Thyroid gland (tissue), 4 donors: ENCODE results near the gene TMEM144. TPM values are rescaled to one million over a fixed set of nuclear protein-coding genes. Genes with fewer than 3 reads are reported as not detected.

Experiments used
- DNase-seq, 2 donors: peaks; one replicate each; pipeline ENCODE4 v3.0.0-alpha.2; 2019
- H3K27ac ChIP-seq, 3 donors: fragments of 200-600 bp; sonication (generic); 1 replicate in 2 of 3; 2 replicates in 1 of 3; pipeline ENCODE4 v1.5.1; 2016 to 2019; ENCODE audit warnings: mild to moderate bottlenecking in 1 of 3, moderate library complexity in 1 of 3
- H3K27me3 ChIP-seq: fragments of 200-600 bp; sonication (generic); one replicate; pipeline ENCODE4 v1.5.1; 2019
- H3K36me3 ChIP-seq, 2 donors: fragments of 200-600 bp; sonication (generic); one replicate each; pipeline ENCODE4 v1.5.1; 2016 to 2019
- H3K4me1 ChIP-seq, 2 donors: fragments of 200-600 bp; sonication (generic); one replicate each; pipeline ENCODE4 v1.5.1; 2017 to 2019
- H3K4me3 ChIP-seq, 3 donors: fragments of 200-600 bp; sonication (generic); replicated peaks in 1 of 3; 1 replicate in 2 of 3; 2 replicates in 1 of 3; pipeline ENCODE4 v1.5.1; 2016; ENCODE audit warnings: mild to moderate bottlenecking in 1 of 3
- H3K9me3 ChIP-seq: fragments of 200-600 bp; sonication (generic); one replicate; pipeline ENCODE4 v1.5.1; 2017
- POLR2A ChIP-seq, 2 donors: fragments of 450-650 bp; IDR thresholded peaks; one replicate each; pipeline ENCODE4 v1.6.1; 2017; ENCODE audit warnings: antibody characterized with exemption in 2 of 2, mild to moderate bottlenecking in 2 of 2, moderate library complexity in 1 of 2
- WGBS, 2 donors: methylation state at CpG; one replicate each; pipeline ENCODE4 v1.1.5; 2017; 5-methylcytosine and 5-hydroxymethylcytosine counted together
- intact Hi-C: fragments of 100-400 bp; cut with DNase I; formaldehyde crosslinking; loops from one replicate; pipeline ENCODE4 v1.15.1; 2023
- total RNA-seq, 4 donors: library from RNA; depleted of rRNA; stranded (reverse); fragments of >200 nt; gene quantifications; one replicate each; pipeline ENCODE4 v1.2.3, GENCODE V29; 2016
- TF ChIP-seq, protein P1 (sequence below), 6 experiments: fragments of 200-600 bp in 3 of 6; fragments of 450-650 bp in 3 of 6; sonication (generic) in 3 of 6; IDR thresholded peaks; one replicate each; pipeline ENCODE4 v1.5.1; 2016 to 2019; ENCODE audit warnings: antibody characterized with exemption in 6 of 6, mild to moderate bottlenecking in 2 of 6, inconsistent platforms in 1 of 6, moderate library complexity in 1 of 6

TMEM144 gene
- 10 to 100 TPM; 22.1 to 34.9 (median 29.6) TPM for total RNA-seq

DNA sequence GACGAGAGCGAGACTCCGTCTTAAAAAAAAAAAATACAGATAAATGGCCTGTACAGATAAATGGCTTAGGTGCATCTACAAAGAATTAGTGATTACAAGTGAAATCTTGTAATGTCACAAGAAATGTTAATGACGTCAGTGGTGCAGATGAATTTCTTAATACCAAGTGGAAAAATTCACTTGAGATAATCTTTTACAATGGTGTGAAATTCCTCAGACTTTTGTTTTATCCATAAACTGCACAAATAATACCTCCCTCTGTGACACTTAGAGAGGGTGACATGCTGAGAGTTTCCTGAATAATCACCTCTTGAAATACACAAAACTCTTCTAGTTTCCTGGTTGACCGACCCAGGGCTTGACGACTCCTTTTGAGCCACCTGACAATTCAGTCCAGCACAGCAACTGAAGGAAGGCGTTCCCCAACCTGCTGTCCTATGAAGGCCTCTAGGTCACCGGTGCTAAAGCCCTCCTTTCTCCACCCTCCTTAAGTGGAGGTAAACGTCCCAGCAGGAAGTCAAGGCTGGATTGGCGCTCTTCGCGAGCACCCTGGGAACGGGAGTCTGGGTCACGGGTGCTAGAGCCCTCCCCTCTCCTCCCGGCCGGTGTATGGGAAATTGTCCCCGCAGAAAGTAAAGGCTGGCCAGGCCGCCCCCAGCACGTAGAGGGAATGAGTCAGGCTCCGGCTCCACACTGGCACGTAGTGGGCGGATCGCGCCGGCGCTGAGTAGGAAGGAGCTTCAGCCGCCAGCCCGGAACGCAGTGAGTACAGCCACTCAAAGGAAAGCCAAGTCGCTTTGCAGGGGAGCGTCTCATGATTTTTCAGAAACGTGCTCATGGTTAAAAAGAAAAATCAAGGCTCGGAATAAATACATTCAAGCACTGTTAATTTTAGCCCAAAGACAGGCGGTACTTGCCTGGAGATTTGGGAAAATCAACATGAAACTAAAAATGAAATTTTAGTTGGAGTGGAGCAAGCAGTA lies at the start of gene TMEM144:
TMEM144 (plus strand) TSS at position 662 of the 983 bp plus-strand sequence. CDS start 2,182 bp downstream, outside the sequence.
- Histone ChIP-seq H3K27me3 (no peaks in the 10 kb centered on the region), H3K9me3 (no peaks in the 10 kb centered on the region), H3K27ac (peak within 1 kb of the TSS; percentile 89 to 94 (median 92)), H3K4me1 (peaks cover 13 to 16% of the 10 kb centered on the region in 2 donors), H3K36me3 (no peaks in the 10 kb centered on the region), H3K4me3 (peak within 1 kb of the TSS in 2 of 3 donors; percentile 17 to 21)
- 9 to 10% methylated on average over 34 of the region's 34 CpGs for WGBS, 2 donors
- peak; percentile 98 for DNase-seq
- TF ChIP-seq, protein P1, sequence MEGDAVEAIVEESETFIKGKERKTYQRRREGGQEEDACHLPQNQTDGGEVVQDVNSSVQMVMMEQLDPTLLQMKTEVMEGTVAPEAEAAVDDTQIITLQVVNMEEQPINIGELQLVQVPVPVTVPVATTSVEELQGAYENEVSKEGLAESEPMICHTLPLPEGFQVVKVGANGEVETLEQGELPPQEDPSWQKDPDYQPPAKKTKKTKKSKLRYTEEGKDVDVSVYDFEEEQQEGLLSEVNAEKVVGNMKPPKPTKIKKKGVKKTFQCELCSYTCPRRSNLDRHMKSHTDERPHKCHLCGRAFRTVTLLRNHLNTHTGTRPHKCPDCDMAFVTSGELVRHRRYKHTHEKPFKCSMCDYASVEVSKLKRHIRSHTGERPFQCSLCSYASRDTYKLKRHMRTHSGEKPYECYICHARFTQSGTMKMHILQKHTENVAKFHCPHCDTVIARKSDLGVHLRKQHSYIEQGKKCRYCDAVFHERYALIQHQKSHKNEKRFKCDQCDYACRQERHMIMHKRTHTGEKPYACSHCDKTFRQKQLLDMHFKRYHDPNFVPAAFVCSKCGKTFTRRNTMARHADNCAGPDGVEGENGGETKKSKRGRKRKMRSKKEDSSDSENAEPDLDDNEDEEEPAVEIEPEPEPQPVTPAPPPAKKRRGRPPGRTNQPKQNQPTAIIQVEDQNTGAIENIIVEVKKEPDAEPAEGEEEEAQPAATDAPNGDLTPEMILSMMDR (IDR thresholded peaks at IDR 0.05), result peak in 1 of 6 experiments; percentile 10
- TF ChIP-seq POLR2A (IDR thresholded peaks at IDR 0.05), result peak in 1 of 2 donors; percentile 96
- intact Hi-C loops, result no loop called here

DNA sequence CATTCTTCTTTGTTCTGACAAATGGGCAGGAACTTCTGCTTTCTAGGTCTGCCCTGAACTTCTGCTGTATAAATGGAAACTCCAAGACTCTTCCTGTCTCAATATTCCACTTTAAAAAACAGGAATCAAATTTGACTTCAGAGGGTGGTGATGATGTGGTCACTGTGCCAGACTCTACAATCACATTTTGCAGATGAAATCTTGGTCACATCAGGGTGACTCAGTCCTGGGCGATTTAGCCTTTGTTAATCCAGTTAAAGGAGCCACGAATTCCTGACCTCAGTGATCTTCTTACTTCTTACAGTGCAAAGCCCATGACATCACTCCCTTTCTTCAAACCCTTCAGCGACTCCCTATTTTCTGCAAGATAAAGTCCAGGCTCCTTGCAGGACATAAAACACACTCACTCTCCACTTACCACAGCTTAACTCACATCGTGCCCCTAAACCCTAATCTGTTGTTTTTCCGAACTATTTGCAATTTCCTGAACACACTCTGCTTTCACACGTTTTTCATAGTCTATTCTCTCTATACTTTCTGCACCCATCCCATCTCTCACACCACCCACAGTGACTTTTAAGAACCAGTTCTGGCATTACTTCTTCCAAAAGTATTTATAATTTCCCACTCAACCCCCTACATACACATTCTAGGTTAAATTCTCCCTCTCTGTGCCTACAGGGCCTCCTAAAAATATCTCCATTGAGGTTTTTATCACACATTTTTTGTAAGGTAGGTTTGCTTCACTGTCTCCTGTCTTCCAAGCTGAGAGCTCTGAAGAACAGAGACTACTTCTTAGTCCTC lies 48.5 kb upstream of the TMEM144 start:
- no peak for TF ChIP-seq POLR2A (IDR thresholded peaks at IDR 0.05)
- TF ChIP-seq, protein P1 (IDR thresholded peaks at IDR 0.05), result no peak
- WGBS, 2 donors, result 48 to 54% methylated on average over 6 of the region's 6 CpGs
- Histone ChIP-seq H3K9me3 (no peaks in the 10 kb centered on the region), H3K27ac (peak overlapping the region in 2 of 3 donors; percentile 4 to 29), H3K36me3 (no peaks in the 10 kb centered on the region), H3K27me3 (no peaks in the 10 kb centered on the region), H3K4me1 (no peaks in the 10 kb centered on the region), H3K4me3 (no peak overlapping the region)
- intact Hi-C loops, result loop anchor here (10.0 kb wide), 1 partner anchor 167 kb away; no protein-coding TSS in a partner anchor
- DNase-seq, result no peak

DNA sequence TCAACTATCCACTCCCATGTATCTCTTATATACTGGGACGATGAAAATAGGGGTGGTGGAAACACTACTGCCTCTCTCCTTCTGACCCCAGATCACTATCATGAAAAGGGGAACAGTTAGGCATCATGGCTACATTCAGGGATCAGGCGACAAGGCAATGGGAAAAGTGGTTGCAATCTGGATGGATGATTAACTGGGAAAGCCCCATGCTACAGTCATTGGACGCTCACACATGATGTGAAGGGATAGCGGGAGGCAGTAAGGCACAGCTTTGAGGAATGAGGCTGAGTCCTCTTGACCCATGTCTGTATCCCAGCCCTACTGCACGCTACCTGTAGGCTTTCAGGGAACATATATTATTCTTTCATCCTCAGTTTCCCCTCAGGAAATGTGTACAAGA lies 47.7 kb upstream of the TMEM144 start:
- 87 to 93% methylated on average over 5 of the region's 5 CpGs for WGBS, 2 donors
- no peak for DNase-seq
- no peak overlapping the region for H3K4me3 ChIP-seq
- no peaks in the 10 kb centered on the region for H3K27me3 ChIP-seq
- intact Hi-C loops, result loop anchor here (10.0 kb wide), 1 partner anchor 168 kb away; no protein-coding TSS in a partner anchor
- no peak for TF ChIP-seq POLR2A (IDR thresholded peaks at IDR 0.05)
- TF ChIP-seq, protein P1 (IDR thresholded peaks at IDR 0.05), result no peak
- H3K4me1 ChIP-seq, result no peaks in the 10 kb centered on the region
- no peak overlapping the region for H3K27ac ChIP-seq
- no peaks in the 10 kb centered on the region for H3K36me3 ChIP-seq
- H3K9me3 ChIP-seq, result no peaks in the 10 kb centered on the region

DNA sequence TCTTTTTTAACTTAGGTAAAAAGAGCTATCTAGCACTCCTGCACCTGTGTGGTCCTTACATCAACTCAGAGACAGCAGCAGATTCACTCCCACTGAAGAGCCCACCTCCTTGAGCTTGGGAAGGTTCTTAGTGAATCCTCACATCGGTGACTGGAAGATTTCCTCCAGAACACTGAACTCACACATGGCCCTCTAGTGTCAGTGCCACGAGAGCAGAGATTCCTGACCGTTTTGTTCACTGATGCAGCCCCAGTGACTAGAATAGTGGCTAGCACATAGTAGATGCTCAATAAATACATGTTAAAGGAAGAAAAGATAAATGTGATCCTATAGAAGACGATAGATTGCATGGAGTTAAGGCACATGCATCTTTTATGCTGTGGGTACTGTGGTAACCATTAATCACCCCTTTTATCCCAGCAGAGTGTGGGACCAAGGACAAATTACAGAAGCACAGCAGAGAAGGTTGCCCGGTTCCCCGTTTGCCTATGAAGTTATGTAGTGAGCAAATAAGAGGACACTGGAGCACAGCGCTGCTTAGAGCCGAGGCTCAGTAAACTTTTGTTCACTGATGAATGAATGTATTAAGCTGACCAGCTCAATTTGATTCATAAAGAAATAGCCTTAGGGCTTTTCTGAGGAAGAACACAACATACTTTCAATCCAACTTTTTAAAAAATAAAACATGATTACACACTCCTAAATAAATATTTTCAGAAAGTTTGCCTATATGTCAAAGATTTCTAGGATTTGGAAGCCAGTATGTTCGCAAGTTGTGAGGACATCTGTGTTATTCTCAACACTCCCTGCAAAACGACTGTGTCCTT lies 46.1 kb upstream of the TMEM144 start:
- H3K4me1 ChIP-seq, result no peaks in the 10 kb centered on the region
- WGBS, 2 donors, result 61 to 67% methylated on average over 10 of the region's 10 CpGs

More for the DNA sequence above, 46.1 kb upstream of the TMEM144 start:
- TF ChIP-seq, protein P1 (IDR thresholded peaks at IDR 0.05), result no peak
- TF ChIP-seq POLR2A (IDR thresholded peaks at IDR 0.05), result no peak
- no peaks in the 10 kb centered on the region for H3K27me3 ChIP-seq
- H3K27ac ChIP-seq, result no peak overlapping the region
- no peak for DNase-seq
- H3K9me3 ChIP-seq, result no peaks in the 10 kb centered on the region
- intact Hi-C loops, result loop anchor here (10.0 kb wide), 1 partner anchor 169 kb away; no protein-coding TSS in a partner anchor
- H3K36me3 ChIP-seq, result no peaks in the 10 kb centered on the region
- no peak overlapping the region for H3K4me3 ChIP-seq
